Coronary artery (tissue), 2 donors: ENCODE measurements around the gene RFNG.

ENCODE experiments used
- DNase-seq: peaks from one replicate; pipeline ENCODE4 v3.0.0-alpha.2; 2017; ENCODE audit warnings: low spot score
- H3K27ac ChIP-seq, 2 donors: fragments of 200-600 bp; sonication (generic); one replicate each; pipeline ENCODE4 v1.5.1; 2016 to 2019
- H3K4me3 ChIP-seq: fragments of 200-600 bp; sonication (generic); 2 replicates; pipeline ENCODE4 v1.5.1; 2016; ENCODE audit warnings: mild to moderate bottlenecking, moderate library complexity
- TF ChIP-seq, protein P1 (sequence below): fragments of 200-600 bp; sonication (generic); IDR thresholded peaks from one replicate; pipeline ENCODE4 v1.5.1; 2019; ENCODE audit warnings: antibody characterized with exemption

Gene RFNG, protein sequence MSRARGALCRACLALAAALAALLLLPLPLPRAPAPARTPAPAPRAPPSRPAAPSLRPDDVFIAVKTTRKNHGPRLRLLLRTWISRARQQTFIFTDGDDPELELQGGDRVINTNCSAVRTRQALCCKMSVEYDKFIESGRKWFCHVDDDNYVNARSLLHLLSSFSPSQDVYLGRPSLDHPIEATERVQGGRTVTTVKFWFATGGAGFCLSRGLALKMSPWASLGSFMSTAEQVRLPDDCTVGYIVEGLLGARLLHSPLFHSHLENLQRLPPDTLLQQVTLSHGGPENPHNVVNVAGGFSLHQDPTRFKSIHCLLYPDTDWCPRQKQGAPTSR

DNA sequence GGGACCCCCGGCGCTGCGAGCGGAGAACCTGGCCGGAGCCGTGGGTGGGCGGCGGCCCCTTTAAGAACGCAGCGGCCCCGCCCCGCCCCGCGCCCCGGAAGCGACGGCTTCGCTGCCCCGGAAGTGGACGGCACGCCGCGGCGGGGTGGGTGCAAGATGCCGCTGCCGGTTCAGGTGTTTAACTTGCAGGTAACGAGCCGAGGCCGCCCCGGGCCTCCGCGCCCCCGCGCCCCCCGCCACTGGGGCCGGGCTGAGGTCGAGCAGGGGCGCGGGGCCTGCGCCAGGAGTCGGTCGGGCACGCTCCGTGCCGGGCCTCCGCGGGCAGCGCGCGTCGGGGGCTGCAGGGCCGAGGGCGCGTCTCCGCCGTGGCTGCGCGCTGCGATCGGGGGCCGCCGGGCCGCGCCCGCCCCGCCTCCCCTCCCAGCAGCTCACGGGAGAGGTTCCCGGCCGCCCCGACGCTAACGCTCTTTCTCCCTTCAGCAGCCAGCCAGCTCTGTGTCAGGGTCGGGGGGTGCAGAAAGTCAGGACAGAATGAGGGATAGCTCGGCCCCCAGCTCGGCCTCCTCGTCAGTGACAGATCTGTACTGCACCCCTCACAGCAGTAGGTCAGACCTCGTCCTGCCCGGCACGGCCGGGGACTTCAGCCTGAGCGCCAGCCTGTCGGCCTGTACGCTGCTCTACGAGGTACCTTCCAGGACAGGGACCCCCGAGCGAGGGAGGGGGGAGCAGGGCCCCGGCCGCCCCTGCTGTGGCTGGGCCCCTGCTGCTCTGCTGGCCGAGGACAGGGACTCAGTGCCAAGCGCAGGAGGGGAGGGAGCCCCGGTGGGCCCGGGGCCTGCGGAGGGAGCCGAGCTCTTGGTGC lies at the start of gene RFNG, which contains the start of gene GPS1:
Gene RFNG, minus strand, starts transcription at position 36 of the 862 bp plus-strand sequence. CDS start 45 bp downstream, outside the sequence.
Gene GPS1, plus strand, starts transcription at position 123 of the 862 bp plus-strand sequence. Its CDS starts 34 bp downstream, at position 157.
- no peak for DNase-seq
- TF ChIP-seq, protein P1, sequence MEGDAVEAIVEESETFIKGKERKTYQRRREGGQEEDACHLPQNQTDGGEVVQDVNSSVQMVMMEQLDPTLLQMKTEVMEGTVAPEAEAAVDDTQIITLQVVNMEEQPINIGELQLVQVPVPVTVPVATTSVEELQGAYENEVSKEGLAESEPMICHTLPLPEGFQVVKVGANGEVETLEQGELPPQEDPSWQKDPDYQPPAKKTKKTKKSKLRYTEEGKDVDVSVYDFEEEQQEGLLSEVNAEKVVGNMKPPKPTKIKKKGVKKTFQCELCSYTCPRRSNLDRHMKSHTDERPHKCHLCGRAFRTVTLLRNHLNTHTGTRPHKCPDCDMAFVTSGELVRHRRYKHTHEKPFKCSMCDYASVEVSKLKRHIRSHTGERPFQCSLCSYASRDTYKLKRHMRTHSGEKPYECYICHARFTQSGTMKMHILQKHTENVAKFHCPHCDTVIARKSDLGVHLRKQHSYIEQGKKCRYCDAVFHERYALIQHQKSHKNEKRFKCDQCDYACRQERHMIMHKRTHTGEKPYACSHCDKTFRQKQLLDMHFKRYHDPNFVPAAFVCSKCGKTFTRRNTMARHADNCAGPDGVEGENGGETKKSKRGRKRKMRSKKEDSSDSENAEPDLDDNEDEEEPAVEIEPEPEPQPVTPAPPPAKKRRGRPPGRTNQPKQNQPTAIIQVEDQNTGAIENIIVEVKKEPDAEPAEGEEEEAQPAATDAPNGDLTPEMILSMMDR = no peak
- peak within 1 kb of the TSS; percentile 100 for H3K4me3 ChIP-seq
- H3K27ac ChIP-seq = peak within 1 kb of the TSS; percentile 16 to 89

DNA sequence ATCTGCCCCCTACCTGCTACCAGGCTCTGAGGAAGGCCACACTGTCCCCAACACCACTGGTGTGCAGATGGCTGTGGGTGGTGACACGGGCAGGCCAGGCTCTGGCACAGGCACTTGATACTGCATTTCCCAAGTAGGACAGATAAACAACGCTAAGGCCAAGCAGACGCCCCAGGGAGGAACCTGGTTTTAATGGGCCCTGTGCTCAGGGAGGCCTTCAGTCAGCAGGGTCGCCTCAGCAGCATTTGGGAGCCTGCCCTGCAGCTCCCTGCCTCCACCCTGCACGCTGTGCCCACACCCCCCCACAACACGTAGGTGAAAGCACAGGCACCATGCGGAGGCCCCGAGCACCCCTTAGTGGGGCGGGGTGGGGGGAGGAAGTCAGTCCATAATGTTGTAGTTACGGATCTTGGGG lies 49.7 kb upstream of the RFNG start:
- TF ChIP-seq, protein P1 = no peak
- DNase-seq = no peak
- no peak overlapping the region for H3K4me3 ChIP-seq
- H3K27ac ChIP-seq = peak overlapping the region in 1 of 2 donors; percentile 100

DNA sequence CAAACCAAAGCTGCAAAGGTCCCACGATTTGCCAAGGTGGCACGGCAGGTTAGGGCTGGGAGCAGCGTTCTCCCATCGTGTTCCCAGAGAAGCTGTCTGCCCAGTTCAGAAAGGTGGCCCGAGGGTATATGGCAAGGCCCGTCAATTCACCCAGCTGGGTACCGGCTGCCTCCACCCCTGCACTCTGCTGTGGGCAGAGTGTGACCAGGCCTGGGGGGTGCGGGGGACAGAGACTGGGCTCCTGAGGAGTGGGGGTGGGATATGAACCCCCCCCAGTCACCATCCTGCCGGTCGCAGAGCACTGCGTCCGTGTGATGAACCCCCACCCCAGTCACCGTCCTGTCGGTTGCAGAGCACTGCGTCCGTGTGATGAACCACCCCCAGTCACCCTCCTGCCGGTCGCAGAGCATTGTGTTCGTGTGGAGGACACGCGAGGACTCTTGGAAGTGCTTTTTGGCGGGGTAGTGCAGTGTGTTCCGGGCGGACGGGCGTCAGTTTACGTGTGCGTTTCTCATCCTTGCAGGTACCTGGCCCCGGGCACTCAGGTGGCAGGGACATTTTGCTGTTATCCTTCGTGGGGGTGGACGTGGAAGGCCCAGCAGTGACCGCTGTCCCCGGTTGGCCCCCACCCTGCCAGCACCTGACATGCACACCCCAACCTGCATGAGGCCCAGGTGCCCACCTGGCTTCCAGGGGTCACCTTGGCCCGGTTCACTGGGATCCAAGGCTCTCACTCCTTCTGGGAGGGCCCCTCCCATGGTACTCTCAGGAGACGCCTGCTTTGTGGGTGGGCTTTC lies 49.1 kb upstream of the RFNG start:
- TF ChIP-seq, protein P1 = no peak
- Histone ChIP-seq H3K27ac (peak overlapping the region in 1 of 2 donors; percentile 100), H3K4me3 (no peak overlapping the region)
- DNase-seq = no peak

DNA sequence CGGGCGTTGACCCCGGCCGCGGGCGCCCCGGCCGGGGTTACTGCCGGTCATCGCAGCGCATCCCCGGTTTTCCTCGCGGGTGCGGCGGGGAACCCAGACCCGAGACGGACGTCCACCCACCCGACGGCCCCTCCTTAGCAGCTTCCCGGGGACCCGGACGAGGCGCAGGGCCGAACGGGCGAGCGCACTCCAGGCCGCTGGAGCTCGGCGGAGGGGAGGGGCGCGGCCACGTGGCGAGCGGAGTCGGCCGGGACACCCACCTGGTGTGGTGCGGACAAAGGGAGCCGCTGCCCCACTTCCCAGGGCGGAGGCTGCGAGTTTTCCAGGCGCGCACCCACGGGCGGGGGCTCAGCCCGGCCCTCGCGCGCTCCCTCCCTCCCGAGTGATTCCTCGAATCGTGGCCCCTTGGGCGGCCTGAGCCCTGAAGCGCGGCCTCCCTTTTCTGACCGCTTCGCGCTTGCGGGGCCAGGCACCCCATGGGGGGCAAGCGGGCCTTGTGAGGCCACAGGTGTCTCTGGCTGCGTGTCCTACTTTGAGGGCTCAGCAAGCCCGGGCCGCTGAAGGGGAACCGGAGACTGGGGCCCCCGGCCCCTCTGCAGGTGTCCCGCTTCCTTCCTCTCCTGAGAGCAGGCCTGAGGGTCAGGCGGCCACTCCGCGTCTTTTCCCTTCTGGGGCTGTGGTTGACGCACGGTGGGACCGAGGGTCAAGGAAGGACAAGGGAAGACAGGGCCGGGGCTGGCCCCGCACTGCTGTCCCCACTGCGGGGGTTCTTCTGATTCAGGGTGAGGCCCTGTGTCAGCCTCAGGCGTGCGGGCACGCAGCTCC lies 47.5 kb upstream of the RFNG start:
- H3K27ac ChIP-seq = peak overlapping the region; percentile 70 to 100
- DNase-seq = no peak
- TF ChIP-seq, protein P1 = no peak
- H3K4me3 ChIP-seq = peak overlapping the region; percentile 93

DNA sequence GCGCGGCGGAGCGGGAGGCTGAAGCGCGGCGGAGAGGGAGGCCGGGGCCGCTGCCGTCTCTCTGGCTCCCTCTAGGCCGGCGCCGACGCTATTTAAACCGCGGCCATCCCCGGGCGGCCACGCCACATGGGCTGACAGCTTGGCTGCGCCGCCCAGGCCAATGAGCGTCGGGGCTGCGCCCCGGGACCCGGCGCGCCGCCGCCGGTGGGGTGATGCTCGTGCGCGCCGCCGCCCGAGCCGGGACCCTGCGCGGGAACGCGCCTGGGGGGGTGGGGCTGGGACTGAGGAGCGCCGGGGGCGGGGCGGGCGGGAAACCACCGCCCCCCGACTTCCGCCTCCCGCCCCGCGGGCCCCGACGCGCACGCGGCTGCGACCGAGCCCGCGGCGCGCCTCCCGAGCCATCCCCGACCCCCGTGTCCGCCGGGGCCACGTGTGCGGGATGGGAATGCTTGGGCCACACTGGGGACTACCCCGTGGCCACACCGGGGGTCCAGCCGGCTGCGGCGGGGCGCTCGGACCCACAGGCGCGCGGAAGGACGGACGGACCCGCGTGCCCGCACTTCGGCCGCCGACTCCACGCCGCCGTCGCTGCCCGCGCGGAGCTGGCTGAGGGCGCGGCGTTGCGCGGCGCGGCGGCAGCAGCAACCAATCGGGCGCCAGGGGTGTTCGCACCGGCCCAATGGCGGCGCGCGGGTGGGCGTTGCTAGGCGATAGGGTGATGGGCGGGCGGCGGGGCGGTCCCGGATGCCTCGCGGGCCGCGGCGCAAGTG lies 46.7 kb upstream of the RFNG start, which contains the start of gene FASN:
Gene FASN, minus strand, starts transcription at position 68 of the 770 bp plus-strand sequence. CDS start 1,791 bp downstream, outside the sequence.
- TF ChIP-seq, protein P1 = peak; percentile 19
- peak; percentile 93 for DNase-seq
- Histone ChIP-seq H3K4me3 (peak within 1 kb of the TSS; percentile 93), H3K27ac (peak within 1 kb of the TSS; percentile 70 to 100)
